CD4-positive, CD25-positive, alpha-beta regulatory T cell (primary cell): ENCODE data around the gene FBXW11. TPM values are rescaled to one million over a fixed set of nuclear protein-coding genes. Genes with fewer than 3 reads are reported as not detected.

ENCODE experiments used
- ATAC-seq, 2 donors: fragments of 150-1000 bp; cut with Tn5 transposase; one replicate each; pipeline ENCODE4 v1.10.0; 2021; ENCODE audit warnings: low read depth in 2 of 2, moderate number of reproducible peaks in 2 of 2, moderate library complexity in 1 of 2
- DNase-seq, 3 donors: peaks; one replicate each; pipeline versions ENCODE4 v3.0.0 to v3.0.0-alpha.2; 2012 to 2022; ENCODE audit warnings: mixed read lengths in 1 of 3
- H3K27ac ChIP-seq: one replicate; pipeline ENCODE4 v1.7.0; 2013; ENCODE audit warnings: mild to moderate bottlenecking, low read length; ENCODE audit not compliant: insufficient read depth, poor library complexity, severe bottlenecking
- H3K27me3 ChIP-seq: one replicate; pipeline ENCODE4 v1.7.0; 2013; ENCODE audit warnings: low read length; ENCODE audit not compliant: control insufficient read depth, insufficient read depth
- H3K36me3 ChIP-seq: one replicate; pipeline ENCODE4 v1.7.0; 2013; ENCODE audit warnings: mild to moderate bottlenecking, low read length, moderate library complexity; ENCODE audit not compliant: control insufficient read depth, insufficient read depth
- H3K4me1 ChIP-seq: 2 replicates; pipeline ENCODE4 v1.7.0; 2013; ENCODE audit warnings: mild to moderate bottlenecking, low read length; ENCODE audit not compliant: insufficient read depth, control insufficient read depth, poor library complexity, severe bottlenecking
- H3K4me3 ChIP-seq: one replicate; pipeline ENCODE4 v1.7.0; 2013; ENCODE audit warnings: low read depth, mild to moderate bottlenecking, low read length, moderate library complexity
- H3K9me3 ChIP-seq, 2 experiments: 1 replicate in 1 of 2; 2 replicates in 1 of 2; pipeline ENCODE4 v1.7.0; 2013; ENCODE audit warnings: low read length in 2 of 2, mild to moderate bottlenecking in 1 of 2, moderate library complexity in 1 of 2; ENCODE audit not compliant: control insufficient read depth in 2 of 2
- H3K27ac Mint-ChIP-seq, 3 donors: one replicate each; pipeline ENCODE4 v1.8.0; 2020 to 2022; ENCODE audit warnings: mild to moderate bottlenecking in 3 of 3, mixed read lengths in 3 of 3, moderate library complexity in 2 of 3
- H3K27me3 Mint-ChIP-seq: one replicate; pipeline ENCODE4 v1.8.0; 2022; ENCODE audit warnings: mild to moderate bottlenecking, mixed read lengths
- H3K36me3 Mint-ChIP-seq: one replicate; pipeline ENCODE4 v1.8.0; 2020; ENCODE audit warnings: mixed read lengths
- H3K4me1 Mint-ChIP-seq, 4 donors: one replicate each; pipeline ENCODE4 v1.8.0; 2020 to 2022; ENCODE audit warnings: mixed read lengths in 4 of 4, mild to moderate bottlenecking in 1 of 4
- H3K4me3 Mint-ChIP-seq, 4 donors: one replicate each; pipeline ENCODE4 v1.8.0; 2020 to 2022; ENCODE audit warnings: mild to moderate bottlenecking in 4 of 4, mixed read lengths in 4 of 4, moderate library complexity in 3 of 4
- H3K9me3 Mint-ChIP-seq, 7 donors: one replicate each; pipeline ENCODE4 v1.8.0; 2020 to 2022; ENCODE audit warnings: mixed read lengths in 7 of 7, mild to moderate bottlenecking in 3 of 7, moderate library complexity in 2 of 7
- polyA plus RNA-seq, 4 donors: library from polyadenylated mRNA; unstranded; fragments of 300-500 nt; fragmentation: Illumina TruSeq; gene quantifications; one replicate each; pipeline ENCODE4 v1.2.3, GENCODE V29; 2021
- total RNA-seq: library from RNA; stranded (reverse); gene quantifications from one replicate; pipeline ENCODE4 v1.2.3, GENCODE V29; 2022

Gene FBXW11
- total and polyA plus RNA-seq, 5 donors from 2014 or later: 20.6 to 40.7 (median 25.8) TPM

DNA sequence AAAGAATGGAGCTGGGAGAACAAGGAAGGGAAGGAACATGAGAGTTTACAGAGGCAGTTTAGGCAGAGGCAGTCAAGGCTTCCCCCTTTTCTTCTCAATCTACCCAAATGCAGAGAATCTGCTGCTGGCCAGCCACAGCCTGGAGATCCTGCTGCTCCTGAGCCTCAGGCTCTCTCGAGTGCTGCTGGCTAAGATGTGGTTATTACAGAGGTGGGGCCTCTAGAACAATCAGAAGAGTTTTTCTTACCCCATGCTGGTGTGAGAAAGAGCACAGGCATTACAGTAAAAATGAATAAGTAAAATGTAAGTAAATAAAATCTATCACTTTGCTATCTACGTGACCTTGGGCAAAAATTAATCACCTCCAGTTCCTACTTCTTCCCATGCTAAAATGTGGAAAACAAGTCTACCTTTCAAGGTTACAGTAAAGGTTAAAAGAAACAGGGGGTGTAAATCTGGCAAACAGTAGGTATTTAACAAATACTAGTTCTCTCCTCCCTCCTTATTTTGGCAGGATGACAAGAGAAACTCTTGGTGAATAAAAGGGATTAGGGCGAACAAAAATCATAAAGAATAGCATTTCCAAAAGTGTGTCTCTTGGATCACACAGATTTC lies 31.1 kb downstream of the FBXW11 start:
- Mint-ChIP-seq H3K27me3 (no peaks in the 10 kb centered on the region), H3K36me3 (peaks cover 26% of the 10 kb centered on the region), H3K4me3 (peak overlapping the region in 1 of 4 donors; percentile 56), H3K27ac (peak overlapping the region; percentile 44 to 72 (median 63)), H3K9me3 (peaks cover 0 to 13% (median 3%) of the 10 kb centered on the region in 7 donors), H3K4me1 (peaks cover 31 to 70% (median 48%) of the 10 kb centered on the region in 4 donors)
- Histone ChIP-seq H3K27me3 (no peaks in the 10 kb centered on the region), H3K27ac (no peak overlapping the region), H3K9me3 (peaks cover 14 to 15% of the 10 kb centered on the region in 2 experiments), H3K4me1 (no peaks in the 10 kb centered on the region), H3K36me3 (peaks cover 5% of the 10 kb centered on the region), H3K4me3 (no peak overlapping the region)
- no peak for ATAC-seq
- no peak for DNase-seq

GRCh38 chr5:171970826-171971225 lies 35.6 kb downstream of the FBXW11 start:
- DNase-seq (no peak), ATAC-seq (no peak)
- Mint-ChIP-seq H3K27ac (no peak overlapping the region), H3K4me1 (peaks cover 31 to 75% (median 59%) of the 10 kb centered on the region in 4 donors), H3K9me3 (peaks cover 0 to 3% (median 0%) of the 10 kb centered on the region in 7 donors), H3K4me3 (no peak overlapping the region), H3K27me3 (no peaks in the 10 kb centered on the region), H3K36me3 (peaks cover 32% of the 10 kb centered on the region)
- Histone ChIP-seq H3K36me3 (peaks cover 5% of the 10 kb centered on the region), H3K4me3 (no peak overlapping the region), H3K27me3 (no peaks in the 10 kb centered on the region), H3K9me3 (no peaks in the 10 kb centered on the region), H3K27ac (no peak overlapping the region), H3K4me1 (peaks cover 4% of the 10 kb centered on the region)

- no peak overlapping the region for H3K27ac ChIP-seq
- Mint-ChIP-seq H3K27ac (no peak overlapping the region), H3K4me3 (no peak overlapping the region), H3K36me3 (peaks cover 23% of the 10 kb centered on the region), H3K9me3 (peaks cover 0 to 3% (median 0%) of the 10 kb centered on the region in 7 donors), H3K4me1 (peaks cover 31 to 74% (median 60%) of the 10 kb centered on the region in 4 donors), H3K27me3 (no peaks in the 10 kb centered on the region)
- H3K36me3 ChIP-seq: peaks cover 5% of the 10 kb centered on the region
- DNase-seq (no peak), ATAC-seq (no peak)
- H3K9me3 ChIP-seq: no peaks in the 10 kb centered on the region
- H3K4me3 ChIP-seq: no peak overlapping the region
- no peaks in the 10 kb centered on the region for H3K27me3 ChIP-seq
- H3K4me1 ChIP-seq: peaks cover 4% of the 10 kb centered on the region
Measured at GRCh38 chr5:171969288-171969880, 37.1 kb downstream of the FBXW11 start.

GRCh38 chr5:171968531-171968930 lies 37.9 kb downstream of the FBXW11 start:
- H3K4me3 ChIP-seq: no peak overlapping the region
- H3K9me3 Mint-ChIP-seq: peaks cover 0 to 3% (median 0%) of the 10 kb centered on the region in 7 donors
- H3K4me1 Mint-ChIP-seq: peaks cover 30 to 76% (median 63%) of the 10 kb centered on the region in 4 donors
- H3K27me3 Mint-ChIP-seq: no peaks in the 10 kb centered on the region
- ATAC-seq (peak in 1 of 2 donors; percentile 20), DNase-seq (no peak)
- H3K27me3 ChIP-seq: no peaks in the 10 kb centered on the region
- H3K27ac ChIP-seq: no peak overlapping the region
- peak overlapping the region in 1 of 4 donors; percentile 14 for H3K4me3 Mint-ChIP-seq
- H3K36me3 Mint-ChIP-seq: peaks cover 23% of the 10 kb centered on the region
- H3K36me3 ChIP-seq: peaks cover 5% of the 10 kb centered on the region
- H3K9me3 ChIP-seq: no peaks in the 10 kb centered on the region
- H3K27ac Mint-ChIP-seq: no peak overlapping the region
- peaks cover 6% of the 10 kb centered on the region for H3K4me1 ChIP-seq

DNA sequence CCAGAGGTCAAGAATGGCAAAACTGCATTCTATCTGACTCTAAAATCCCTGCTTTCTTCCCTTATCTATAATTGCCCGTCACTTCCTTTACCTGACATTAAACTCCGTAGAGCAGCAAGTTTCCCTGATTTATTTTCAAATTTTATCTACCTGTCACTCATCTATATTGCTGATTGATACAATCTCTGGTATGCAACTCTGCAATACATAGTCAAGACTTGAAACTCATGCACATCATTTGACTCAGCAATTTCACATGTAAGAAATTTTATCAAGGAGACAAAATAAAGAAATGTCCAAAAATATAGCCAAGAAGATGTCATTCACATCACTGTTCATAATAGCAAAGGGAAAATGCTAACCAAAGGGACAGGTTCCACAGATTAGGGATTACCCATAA lies 39.5 kb downstream of the FBXW11 start:
- H3K4me1 ChIP-seq: peaks cover 21% of the 10 kb centered on the region

GRCh38 chr5:171966270-171966669 lies 40.2 kb downstream of the FBXW11 start:
- DNase-seq: peak in 1 of 3 donors; percentile 24
- Mint-ChIP-seq H3K9me3 (peaks cover 0 to 3% (median 0%) of the 10 kb centered on the region in 7 donors), H3K4me1 (peaks cover 32 to 83% (median 71%) of the 10 kb centered on the region in 4 donors), H3K27me3 (no peaks in the 10 kb centered on the region), H3K36me3 (peaks cover 14% of the 10 kb centered on the region), H3K4me3 (no peak overlapping the region), H3K27ac (peak overlapping the region in 2 of 3 donors; percentile 16 to 61)
- no peak for ATAC-seq
- Histone ChIP-seq H3K4me3 (no peak overlapping the region), H3K9me3 (no peaks in the 10 kb centered on the region), H3K36me3 (peaks cover 5% of the 10 kb centered on the region), H3K27ac (no peak overlapping the region), H3K4me1 (peaks cover 23% of the 10 kb centered on the region), H3K27me3 (no peaks in the 10 kb centered on the region)

More for the DNA sequence above, 39.5 kb downstream of the FBXW11 start:
- H3K36me3 Mint-ChIP-seq: peaks cover 17% of the 10 kb centered on the region
- Histone ChIP-seq H3K36me3 (peaks cover 5% of the 10 kb centered on the region), H3K27ac (no peak overlapping the region), H3K4me3 (no peak overlapping the region), H3K27me3 (no peaks in the 10 kb centered on the region), H3K9me3 (no peaks in the 10 kb centered on the region)
- peaks cover 33 to 80% (median 68%) of the 10 kb centered on the region in 4 donors for H3K4me1 Mint-ChIP-seq
- H3K27ac Mint-ChIP-seq: peak overlapping the region in 2 of 3 donors; percentile 16 to 74
- no peaks in the 10 kb centered on the region for H3K27me3 Mint-ChIP-seq
- H3K9me3 Mint-ChIP-seq: peaks cover 0 to 3% (median 0%) of the 10 kb centered on the region in 7 donors
- peak overlapping the region in 1 of 4 donors; percentile 43 for H3K4me3 Mint-ChIP-seq
- ATAC-seq: no peak
- DNase-seq: no peak

DNA sequence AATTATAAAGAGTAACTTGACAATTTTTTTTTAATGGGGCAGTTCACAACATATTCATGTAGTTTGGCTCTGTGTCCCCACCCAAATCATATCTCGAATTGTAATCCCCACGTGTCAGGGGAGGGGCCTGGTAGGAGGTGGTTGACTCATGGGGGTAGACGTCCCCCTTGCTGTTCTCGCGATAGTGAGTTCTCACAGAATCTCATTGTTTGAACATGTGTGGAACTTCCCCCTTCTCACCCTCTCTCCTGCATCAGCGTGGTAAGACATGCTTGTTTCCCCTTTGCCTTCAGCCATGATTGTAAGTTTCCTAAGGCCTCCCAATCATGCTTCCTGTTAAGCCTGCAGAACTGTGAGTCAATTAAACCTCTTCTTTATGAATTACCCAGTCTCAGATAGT lies 40.7 kb downstream of the FBXW11 start:
- Mint-ChIP-seq H3K4me3 (peak overlapping the region in 1 of 4 donors; percentile 11), H3K36me3 (peaks cover 11% of the 10 kb centered on the region), H3K4me1 (peaks cover 34 to 83% (median 72%) of the 10 kb centered on the region in 4 donors), H3K27ac (no peak overlapping the region), H3K9me3 (peaks cover 0 to 3% (median 0%) of the 10 kb centered on the region in 7 donors), H3K27me3 (no peaks in the 10 kb centered on the region)
- Histone ChIP-seq H3K36me3 (peaks cover 3% of the 10 kb centered on the region), H3K4me1 (peaks cover 23% of the 10 kb centered on the region), H3K27ac (no peak overlapping the region), H3K9me3 (no peaks in the 10 kb centered on the region), H3K27me3 (no peaks in the 10 kb centered on the region), H3K4me3 (peak overlapping the region; percentile 14)
- no peak for ATAC-seq
- no peak for DNase-seq
